IPS-20b (cell line): Measurements from ENCODE around the gene ZNF346.

Source experiments
- H3K27ac ChIP-seq: one replicate; pipeline ENCODE4 v1.5.1; 2013; ENCODE audit warnings: low read length
- H3K27me3 ChIP-seq: 2 replicates; pipeline ENCODE4 v1.6.1; 2013; ENCODE audit warnings: mild to moderate bottlenecking, low read length, inconsistent platforms; ENCODE audit not compliant: insufficient read depth
- H3K36me3 ChIP-seq: 2 replicates; pipeline ENCODE4 v1.6.1; 2013; ENCODE audit warnings: low read depth, mild to moderate bottlenecking, inconsistent platforms, low read length, moderate library complexity; ENCODE audit not compliant: insufficient read depth
- H3K4me1 ChIP-seq: 2 replicates; pipeline ENCODE4 v1.6.1; 2013; ENCODE audit warnings: mild to moderate bottlenecking, control low read depth, inconsistent platforms, low read length, moderate library complexity; ENCODE audit not compliant: insufficient read depth
- H3K4me3 ChIP-seq: 2 replicates; pipeline ENCODE4 v1.5.1; 2013; ENCODE audit warnings: mild to moderate bottlenecking, low read length, inconsistent platforms
- H3K9ac ChIP-seq: 2 replicates; pipeline ENCODE4 v1.6.1; 2013; ENCODE audit warnings: low read depth, mild to moderate bottlenecking, inconsistent platforms, low read length, moderate library complexity
- H3K9me3 ChIP-seq: 2 replicates; pipeline ENCODE4 v1.6.1; 2013; ENCODE audit warnings: mild to moderate bottlenecking, low read depth, low read length, inconsistent platforms; ENCODE audit not compliant: insufficient read depth

ZNF346 gene

DNA sequence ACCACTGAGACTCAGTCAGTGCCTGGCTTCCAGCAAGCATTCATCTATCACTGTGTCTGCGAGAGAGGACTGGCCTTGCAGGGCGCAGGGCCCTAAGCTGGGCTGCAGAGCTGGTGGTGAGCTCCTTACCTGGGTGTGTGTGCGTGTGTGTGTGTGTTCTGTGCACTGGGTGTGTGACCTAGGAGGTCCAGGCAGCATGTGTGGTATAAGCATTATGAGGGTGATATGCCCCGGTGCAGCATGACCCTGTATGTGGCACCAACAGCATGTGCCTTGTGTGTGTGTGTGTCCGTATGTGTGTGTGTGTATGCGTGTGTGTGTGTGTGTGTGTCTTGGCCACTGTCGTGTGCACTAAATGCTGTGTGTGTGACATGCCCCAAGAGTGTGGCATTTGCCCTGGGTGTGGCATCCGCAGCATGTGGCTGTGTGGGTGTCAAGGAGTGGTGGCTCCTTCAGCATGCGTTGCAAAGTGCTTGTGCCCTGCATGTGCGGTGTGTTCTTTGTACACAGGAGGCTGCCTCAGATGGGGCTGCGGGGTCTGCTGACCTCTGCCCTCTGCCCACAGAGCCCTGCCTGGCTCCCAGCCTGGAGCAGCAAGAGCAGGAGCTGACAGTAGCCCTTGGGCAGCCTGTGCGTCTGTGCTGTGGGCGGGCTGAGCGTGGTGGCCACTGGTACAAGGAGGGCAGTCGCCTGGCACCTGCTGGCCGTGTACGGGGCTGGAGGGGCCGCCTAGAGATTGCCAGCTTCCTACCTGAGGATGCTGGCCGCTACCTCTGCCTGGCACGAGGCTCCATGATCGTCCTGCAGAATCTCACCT, 67.5 kb downstream of the ZNF346 start:
- peaks cover 44% of the 10 kb centered on the region for H3K36me3 ChIP-seq
- H3K9me3 ChIP-seq, result no peaks in the 10 kb centered on the region
- H3K9ac ChIP-seq, result no peak overlapping the region
- no peak overlapping the region for H3K27ac ChIP-seq
- H3K4me1 ChIP-seq, result peaks cover 4% of the 10 kb centered on the region; the same call in 1 of the 2 replicates
- H3K27me3 ChIP-seq, result no peaks in the 10 kb centered on the region
- H3K4me3 ChIP-seq, result no peak overlapping the region

DNA sequence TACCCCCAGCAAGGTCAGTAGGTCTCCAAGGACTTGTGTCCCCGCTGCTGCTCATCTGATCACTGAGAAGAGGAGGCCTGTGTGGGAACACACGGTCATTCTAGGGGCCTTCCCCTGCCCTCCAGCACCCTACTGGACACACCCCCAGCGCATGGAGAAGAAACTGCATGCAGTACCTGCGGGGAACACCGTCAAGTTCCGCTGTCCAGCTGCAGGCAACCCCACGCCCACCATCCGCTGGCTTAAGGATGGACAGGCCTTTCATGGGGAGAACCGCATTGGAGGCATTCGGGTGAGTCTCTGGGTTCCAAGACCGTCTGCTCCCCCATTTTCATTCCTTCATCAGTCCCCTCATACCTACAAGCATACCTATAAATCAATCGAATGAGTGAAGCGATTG, 68.3 kb downstream of the ZNF346 start:
- no peaks in the 10 kb centered on the region for H3K9me3 ChIP-seq
- no peak overlapping the region for H3K9ac ChIP-seq
- peaks cover 4% of the 10 kb centered on the region; the same call in 1 of the 2 replicates for H3K4me1 ChIP-seq
- H3K27me3 ChIP-seq, result no peaks in the 10 kb centered on the region
- H3K36me3 ChIP-seq, result peaks cover 52% of the 10 kb centered on the region
- no peak overlapping the region for H3K27ac ChIP-seq
- no peak overlapping the region for H3K4me3 ChIP-seq

DNA sequence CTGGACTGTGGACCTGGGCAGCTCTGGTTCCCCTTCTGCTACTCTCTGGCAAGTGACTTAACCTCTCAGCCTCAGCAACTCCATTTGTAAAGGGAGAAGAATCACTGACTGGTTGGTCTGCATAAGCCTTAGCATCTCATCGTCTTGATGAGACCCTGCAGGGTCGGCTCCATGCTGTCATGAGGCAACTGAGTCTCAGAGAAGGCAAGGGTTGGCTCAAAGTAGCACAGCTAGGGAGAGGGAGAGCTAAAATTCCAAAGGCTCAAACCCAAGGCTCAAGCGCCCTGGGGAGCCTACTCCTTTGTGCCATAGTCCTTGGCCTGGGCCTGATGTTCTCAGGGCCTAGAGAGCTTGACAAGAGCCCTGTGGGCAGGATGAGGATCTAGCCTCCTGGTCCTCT, 68.7 kb downstream of the ZNF346 start:
- Histone ChIP-seq H3K9ac (no peak overlapping the region), H3K4me3 (no peak overlapping the region), H3K36me3 (peaks cover 53% of the 10 kb centered on the region), H3K4me1 (peaks cover under 1% of the 10 kb centered on the region; the same call in 1 of the 2 replicates), H3K27me3 (no peaks in the 10 kb centered on the region), H3K9me3 (no peaks in the 10 kb centered on the region), H3K27ac (no peak overlapping the region)

DNA sequence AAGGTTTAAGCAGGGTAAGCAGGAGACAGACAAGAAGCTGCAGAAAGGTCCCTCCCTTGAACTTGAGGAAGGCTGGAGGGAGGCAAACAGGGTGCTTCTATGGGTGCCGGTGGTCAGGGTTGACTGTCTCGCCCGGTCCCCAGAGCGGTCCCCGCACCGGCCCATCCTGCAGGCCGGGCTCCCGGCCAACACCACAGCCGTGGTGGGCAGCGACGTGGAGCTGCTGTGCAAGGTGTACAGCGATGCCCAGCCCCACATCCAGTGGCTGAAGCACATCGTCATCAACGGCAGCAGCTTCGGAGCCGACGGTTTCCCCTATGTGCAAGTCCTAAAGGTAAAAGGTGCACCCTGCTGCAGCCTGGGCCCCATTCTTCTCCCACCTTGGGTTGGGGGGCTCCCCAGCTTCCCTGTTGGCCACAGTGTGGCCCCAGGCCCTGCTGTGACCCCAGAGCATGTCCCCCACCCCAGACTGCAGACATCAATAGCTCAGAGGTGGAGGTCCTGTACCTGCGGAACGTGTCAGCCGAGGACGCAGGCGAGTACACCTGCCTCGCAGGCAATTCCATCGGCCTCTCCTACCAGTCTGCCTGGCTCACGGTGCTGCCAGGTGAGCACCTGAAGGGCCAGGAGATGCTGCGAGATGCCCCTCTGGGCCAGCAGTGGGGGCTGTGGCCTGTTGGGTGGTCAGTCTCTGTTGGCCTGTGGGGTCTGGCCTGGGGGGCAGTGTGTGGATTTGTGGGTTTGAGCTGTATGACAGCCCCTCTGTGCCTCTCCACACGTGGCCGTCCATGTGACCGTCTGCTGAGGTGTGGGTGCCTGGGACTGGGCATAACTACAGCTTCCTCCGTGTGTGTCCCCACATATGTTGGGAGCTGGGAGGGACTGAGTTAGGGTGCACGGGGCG, 69.9 kb downstream of the ZNF346 start:
- no peaks in the 10 kb centered on the region for H3K4me1 ChIP-seq
- no peaks in the 10 kb centered on the region for H3K9me3 ChIP-seq
- H3K27me3 ChIP-seq, result no peaks in the 10 kb centered on the region

DNA sequence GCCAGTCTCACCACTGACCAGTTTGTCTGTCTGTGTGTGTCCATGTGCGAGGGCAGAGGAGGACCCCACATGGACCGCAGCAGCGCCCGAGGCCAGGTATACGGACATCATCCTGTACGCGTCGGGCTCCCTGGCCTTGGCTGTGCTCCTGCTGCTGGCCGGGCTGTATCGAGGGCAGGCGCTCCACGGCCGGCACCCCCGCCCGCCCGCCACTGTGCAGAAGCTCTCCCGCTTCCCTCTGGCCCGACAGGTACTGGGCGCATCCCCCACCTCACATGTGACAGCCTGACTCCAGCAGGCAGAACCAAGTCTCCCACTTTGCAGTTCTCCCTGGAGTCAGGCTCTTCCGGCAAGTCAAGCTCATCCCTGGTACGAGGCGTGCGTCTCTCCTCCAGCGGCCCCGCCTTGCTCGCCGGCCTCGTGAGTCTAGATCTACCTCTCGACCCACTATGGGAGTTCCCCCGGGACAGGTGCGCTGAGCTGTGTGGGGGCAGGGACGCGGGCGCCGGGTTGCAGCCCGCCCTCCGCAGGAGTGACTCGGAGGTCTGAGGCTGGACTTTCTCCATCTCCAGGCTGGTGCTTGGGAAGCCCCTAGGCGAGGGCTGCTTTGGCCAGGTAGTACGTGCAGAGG, 70.7 kb downstream of the ZNF346 start:
- no peak overlapping the region for H3K4me3 ChIP-seq
- H3K36me3 ChIP-seq, result peaks cover 58% of the 10 kb centered on the region
- H3K9ac ChIP-seq, result no peak overlapping the region
- no peaks in the 10 kb centered on the region for H3K9me3 ChIP-seq
- H3K27ac ChIP-seq, result no peak overlapping the region
- no peaks in the 10 kb centered on the region for H3K4me1 ChIP-seq
- H3K27me3 ChIP-seq, result no peaks in the 10 kb centered on the region

More for the DNA sequence above, 69.9 kb downstream of the ZNF346 start:
- Histone ChIP-seq H3K4me3 (no peak overlapping the region), H3K9ac (no peak overlapping the region), H3K36me3 (peaks cover 53% of the 10 kb centered on the region), H3K27ac (no peak overlapping the region)

DNA sequence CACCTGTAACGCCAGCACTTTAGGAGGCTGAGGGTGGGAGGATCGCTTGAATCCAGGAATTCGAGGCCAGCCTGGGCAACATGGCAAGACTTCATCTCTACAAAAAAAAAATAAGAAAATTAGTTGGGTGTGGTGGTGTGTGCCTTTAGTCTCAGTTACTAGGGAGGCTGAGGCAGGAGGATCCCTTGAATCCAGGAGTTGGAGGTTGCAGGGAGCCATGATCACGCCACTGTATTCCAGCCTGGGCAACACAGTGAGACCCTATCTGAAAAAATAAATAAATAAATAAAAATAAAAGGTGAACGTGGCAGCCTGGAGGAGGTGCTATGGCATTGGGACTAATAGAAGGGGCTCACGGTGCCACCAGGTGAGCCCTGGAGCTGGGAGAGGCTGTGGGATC, 71.3 kb downstream of the ZNF346 start:
- Histone ChIP-seq H3K4me1 (no peaks in the 10 kb centered on the region), H3K4me3 (no peak overlapping the region), H3K9me3 (no peaks in the 10 kb centered on the region), H3K27me3 (no peaks in the 10 kb centered on the region), H3K27ac (no peak overlapping the region), H3K9ac (no peak overlapping the region), H3K36me3 (peaks cover 58% of the 10 kb centered on the region)

DNA sequence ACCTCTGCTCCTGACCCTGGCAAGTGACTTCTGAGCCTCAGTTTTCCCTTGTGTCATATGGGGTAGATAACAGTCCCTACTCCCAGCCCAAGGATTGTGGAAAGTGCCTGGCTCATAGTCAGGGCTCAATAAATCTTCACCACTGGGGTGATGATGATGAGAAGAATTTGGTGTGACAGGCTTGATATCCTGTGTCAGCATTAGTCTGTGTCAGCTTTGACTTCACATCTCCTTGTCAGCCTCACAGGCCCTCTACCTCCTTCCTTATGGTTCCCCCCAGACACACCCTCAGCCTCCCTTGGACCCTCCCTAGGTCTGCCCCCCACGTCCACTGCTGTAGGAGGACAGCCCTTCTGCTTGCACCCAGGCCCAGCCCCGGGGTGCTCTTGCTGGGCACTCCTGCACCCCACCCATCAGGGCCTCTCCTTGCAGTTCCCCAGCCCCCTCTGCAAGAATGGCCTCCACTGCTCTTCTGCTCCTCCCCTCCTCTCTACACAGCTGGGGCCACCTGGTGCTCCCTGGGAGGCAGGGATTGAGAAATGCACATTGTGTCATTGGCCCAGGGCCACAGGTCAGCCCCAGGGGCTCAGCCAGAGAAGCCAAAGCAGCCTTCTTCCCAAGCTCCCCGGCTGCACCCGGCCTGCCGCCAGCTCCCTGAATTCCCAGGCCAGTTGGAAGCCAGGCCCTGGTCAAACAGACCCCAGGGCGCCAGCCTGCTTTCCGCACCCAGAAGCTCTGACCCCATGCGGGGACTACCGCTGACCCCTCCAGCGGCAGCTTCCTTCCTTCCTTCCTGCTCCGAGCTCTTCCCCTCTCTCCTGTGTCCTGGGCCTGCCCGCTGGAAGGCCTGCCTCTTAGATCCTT, 72.0 kb downstream of the ZNF346 start:
- peaks cover 2% of the 10 kb centered on the region; the same call in 1 of the 2 replicates for H3K4me1 ChIP-seq
- H3K27me3 ChIP-seq, result no peaks in the 10 kb centered on the region
- peaks cover 58% of the 10 kb centered on the region for H3K36me3 ChIP-seq
- H3K9ac ChIP-seq, result no peak overlapping the region
- H3K9me3 ChIP-seq, result no peaks in the 10 kb centered on the region
- H3K27ac ChIP-seq, result no peak overlapping the region
- no peak overlapping the region for H3K4me3 ChIP-seq

DNA sequence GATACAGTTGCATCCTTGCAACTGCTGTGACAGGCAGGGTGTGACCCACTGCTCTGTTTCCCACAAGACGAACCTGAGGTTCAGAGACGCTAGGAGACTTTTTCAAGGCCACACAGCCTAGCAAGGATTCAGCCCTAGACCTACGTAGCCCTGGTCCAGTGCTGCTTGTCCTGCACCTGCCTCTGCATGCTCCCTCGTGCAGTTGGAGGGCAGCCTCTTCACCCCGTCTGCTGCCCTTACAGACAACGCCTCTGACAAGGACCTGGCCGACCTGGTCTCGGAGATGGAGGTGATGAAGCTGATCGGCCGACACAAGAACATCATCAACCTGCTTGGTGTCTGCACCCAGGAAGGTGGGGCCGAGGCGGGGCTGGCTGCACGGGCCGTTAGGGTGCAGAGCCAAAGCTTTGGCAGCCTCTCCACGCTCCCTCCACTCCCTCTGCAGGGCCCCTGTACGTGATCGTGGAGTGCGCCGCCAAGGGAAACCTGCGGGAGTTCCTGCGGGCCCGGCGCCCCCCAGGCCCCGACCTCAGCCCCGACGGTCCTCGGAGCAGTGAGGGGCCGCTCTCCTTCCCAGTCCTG, 72.7 kb downstream of the ZNF346 start:
- Histone ChIP-seq H3K9ac (no peak overlapping the region), H3K9me3 (no peaks in the 10 kb centered on the region), H3K4me1 (peaks cover 6% of the 10 kb centered on the region; the same call in 1 of the 2 replicates), H3K36me3 (peaks cover 57% of the 10 kb centered on the region), H3K4me3 (no peak overlapping the region), H3K27me3 (no peaks in the 10 kb centered on the region), H3K27ac (no peak overlapping the region)

DNA sequence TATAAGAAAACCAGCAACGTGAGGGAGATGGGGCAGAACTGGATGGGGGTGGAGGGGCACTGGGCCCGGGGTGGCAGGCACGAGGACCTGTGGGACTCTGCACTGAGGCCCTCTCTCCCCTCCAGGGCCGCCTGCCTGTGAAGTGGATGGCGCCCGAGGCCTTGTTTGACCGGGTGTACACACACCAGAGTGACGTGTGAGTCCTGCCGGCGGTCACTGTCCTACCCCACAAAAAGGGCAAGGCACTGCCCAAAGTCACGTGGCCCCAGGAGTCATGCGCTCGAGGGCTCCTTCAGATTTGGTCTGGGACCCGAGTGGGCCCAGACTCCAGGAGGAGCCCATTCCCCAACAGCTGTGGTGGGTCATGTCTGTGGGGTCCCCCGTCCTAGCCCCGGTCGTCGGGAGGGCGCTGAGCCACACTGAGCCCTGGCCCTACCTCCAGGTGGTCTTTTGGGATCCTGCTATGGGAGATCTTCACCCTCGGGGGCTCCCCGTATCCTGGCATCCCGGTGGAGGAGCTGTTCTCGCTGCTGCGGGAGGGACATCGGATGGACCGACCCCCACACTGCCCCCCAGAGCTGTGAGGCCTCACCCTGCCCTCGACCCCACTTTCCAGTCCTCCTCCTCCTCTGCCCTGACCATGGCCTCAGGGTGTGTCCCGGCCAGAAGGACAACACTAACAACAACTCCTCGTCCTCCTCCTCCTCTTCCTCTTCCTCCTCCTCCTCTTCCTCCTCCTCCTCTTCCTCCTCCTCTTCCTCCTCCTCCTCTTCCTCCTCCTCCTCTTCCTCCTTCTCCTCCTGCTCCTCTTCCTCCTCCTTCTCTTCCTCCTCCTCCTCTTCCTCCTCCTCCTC, 73.9 kb downstream of the ZNF346 start:
- Histone ChIP-seq H3K9ac (no peak overlapping the region), H3K36me3 (peaks cover 45% of the 10 kb centered on the region), H3K27ac (no peak overlapping the region), H3K4me1 (peaks cover 6% of the 10 kb centered on the region; the same call in 1 of the 2 replicates), H3K9me3 (no peaks in the 10 kb centered on the region), H3K27me3 (no peaks in the 10 kb centered on the region), H3K4me3 (no peak overlapping the region)
